HG02623 (cell line): ENCODE measurements around the gene PRKCE.

Source experiments
- ATAC-seq: cut with Tn5 transposase; IDR thresholded peaks from one replicate; pipeline ENCODE4 v1.9.1; 2021; ENCODE audit warnings: moderate library complexity; ENCODE audit not compliant: unreplicated experiment

Gene PRKCE

GRCh38 chr2:45951025-45951727 lies 299.7 kb downstream of the PRKCE start:
- no peak for ATAC-seq

- ATAC-seq: no peak
Observed at GRCh38 chr2:45952591-45952990, 301.1 kb downstream of the PRKCE start.

GRCh38 chr2:45953376-45954027 lies 302.0 kb downstream of the PRKCE start:
- ATAC-seq: no peak

- ATAC-seq: no peak
Observed at GRCh38 chr2:45954233-45954850, 302.9 kb downstream of the PRKCE start.

GRCh38 chr2:45957533-45958227 lies 306.2 kb downstream of the PRKCE start:
- no peak for ATAC-seq

- no peak for ATAC-seq
Observed at GRCh38 chr2:45960057-45960863, 308.8 kb downstream of the PRKCE start.

- no peak for ATAC-seq
Observed at GRCh38 chr2:45962177-45962921, 310.9 kb downstream of the PRKCE start.

- no peak for ATAC-seq
Observed at GRCh38 chr2:45963816-45964215, 312.3 kb downstream of the PRKCE start.

- no peak for ATAC-seq
Observed at GRCh38 chr2:45964223-45964841, 312.9 kb downstream of the PRKCE start.

- no peak for ATAC-seq
Observed at GRCh38 chr2:45964906-45965305, 313.4 kb downstream of the PRKCE start.

- no peak for ATAC-seq
Observed at GRCh38 chr2:45965871-45966498, 314.5 kb downstream of the PRKCE start.

- ATAC-seq: no peak
Observed at GRCh38 chr2:45968946-45969584, 317.6 kb downstream of the PRKCE start.

- no peak for ATAC-seq
Observed at GRCh38 chr2:45973426-45973825, 322.0 kb downstream of the PRKCE start.

- peak; percentile 67 for ATAC-seq
Observed at GRCh38 chr2:45974056-45974455, 322.6 kb downstream of the PRKCE start.

- ATAC-seq: peak; percentile 56
Observed at GRCh38 chr2:45974762-45975408, 323.4 kb downstream of the PRKCE start.

- ATAC-seq: no peak
Observed at GRCh38 chr2:45975752-45976517, 324.5 kb downstream of the PRKCE start.

- no peak for ATAC-seq
Observed at GRCh38 chr2:45978302-45978859, 326.9 kb downstream of the PRKCE start.
